Retinal pigment epithelial cell (primary cell): ENCODE results near the gene OR2Y1.
A peak's percentile ranks its signal among the peaks of the same experiment; 100 is the strongest.
"Not testable (repeated sequence)": the region's sequence is repeated elsewhere in the genome, so short reads cannot be mapped to it uniquely, and the experiment has no call there.

Source experiments
- DNase-seq: peaks from one replicate; pipeline ENCODE4 v3.0.0-alpha.2; 2010; ENCODE audit warnings: low read depth
- H3K4me3 ChIP-seq: 2 replicates; pipeline ENCODE4 v1.5.1; 2011; ENCODE audit warnings: mild to moderate bottlenecking, low read length, control low read depth, moderate library complexity
- CTCF ChIP-seq: conservative IDR thresholded peaks from 2 replicates; pipeline ENCODE4 v1.5.1; 2011; ENCODE audit warnings: low read depth, low read length, control low read depth, inconsistent platforms

Gene OR2Y1

GRCh38 chr5:180784497-180785097, 44.7 kb upstream of the OR2Y1 start:
- TF ChIP-seq CTCF = peak; percentile 88
- H3K4me3 ChIP-seq = no peak overlapping the region
- peak; percentile 42 for DNase-seq

- H3K4me3 ChIP-seq = no peak overlapping the region
- TF ChIP-seq CTCF = no peak
- no peak for DNase-seq
Observed at GRCh38 chr5:180783340-180784052, 43.6 kb upstream of the OR2Y1 start.

GRCh38 chr5:180782748-180783147, 42.9 kb upstream of the OR2Y1 start:
- no peak overlapping the region for H3K4me3 ChIP-seq
- DNase-seq = no peak
- TF ChIP-seq CTCF = no peak

GRCh38 chr5:180781900-180782326, 42.1 kb upstream of the OR2Y1 start:
- not testable (repeated sequence) for DNase-seq, H3K4me3 ChIP-seq

GRCh38 chr5:180779985-180780610, 40.2 kb upstream of the OR2Y1 start:
- no peak for TF ChIP-seq CTCF
- no peak for DNase-seq
- H3K4me3 ChIP-seq = no peak overlapping the region

- no peak for TF ChIP-seq CTCF
- no peak overlapping the region for H3K4me3 ChIP-seq
- DNase-seq = no peak
Observed at GRCh38 chr5:180777475-180777874, 37.6 kb upstream of the OR2Y1 start.

GRCh38 chr5:180776376-180776775, 36.5 kb upstream of the OR2Y1 start:
- TF ChIP-seq CTCF = no peak
- no peak overlapping the region for H3K4me3 ChIP-seq
- DNase-seq = no peak
